ENCODE measurements around the gene PSTPIP1.

The PSTPIP1 gene

GRCh38 chr15:77032052-77032646, 37.2 kb downstream of the PSTPIP1 start:
- DNase-seq = no peak

DNA sequence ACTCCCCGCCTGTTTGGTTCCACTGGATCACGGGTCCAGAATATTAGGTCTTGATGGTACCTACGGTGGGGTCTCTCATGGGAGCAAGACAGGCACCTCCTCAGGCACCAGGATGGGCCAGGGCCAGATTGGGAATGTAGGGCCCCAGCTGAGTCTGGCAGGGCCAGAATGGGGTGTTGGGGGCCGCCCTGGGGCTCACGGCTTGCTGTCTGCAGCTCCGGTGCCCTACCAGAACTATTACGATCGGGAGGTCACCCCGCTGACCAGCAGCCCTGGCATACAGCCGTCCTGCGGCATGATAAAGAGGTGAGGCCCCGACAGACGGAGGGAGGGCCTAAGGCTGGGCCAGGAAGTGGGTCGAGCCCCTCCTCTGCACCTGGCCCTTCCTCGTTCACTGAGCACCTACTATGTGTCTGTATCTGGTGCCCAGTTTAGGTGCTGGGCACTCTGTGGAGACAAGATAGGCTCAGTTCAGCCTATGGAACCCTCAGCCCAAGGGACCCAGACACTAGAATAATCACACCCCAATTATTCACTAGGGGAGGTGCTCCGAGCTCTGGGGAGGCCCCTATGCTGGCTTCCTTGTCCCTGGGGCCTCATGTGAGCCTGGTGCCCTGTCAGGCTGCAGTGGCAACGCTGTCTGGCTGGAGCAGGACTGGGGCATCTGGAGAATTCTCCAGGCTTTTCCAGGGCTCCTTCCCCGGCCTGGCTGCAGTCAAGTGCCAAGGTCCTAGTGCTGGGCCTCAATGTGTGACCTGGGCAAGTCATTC, 37.9 kb downstream of the PSTPIP1 start:
- no peak for DNase-seq

DNA sequence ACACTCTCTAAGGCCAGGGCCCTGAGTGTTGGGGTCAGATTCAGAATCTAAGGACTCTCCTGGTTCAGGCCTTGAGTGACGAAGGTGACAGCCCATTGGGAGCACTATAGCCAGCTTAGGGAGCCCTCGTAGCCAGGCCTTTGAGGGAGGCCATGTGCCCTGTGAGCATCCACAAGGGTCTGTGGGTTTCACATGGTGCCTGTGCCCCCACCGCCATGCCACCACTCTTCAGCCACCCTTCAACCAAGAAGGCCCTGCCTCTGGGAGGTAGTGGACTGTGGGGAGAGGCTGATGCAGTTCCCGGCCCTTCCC, 38.4 kb downstream of the PSTPIP1 start:
- DNase-seq = no peak

- DNase-seq = no peak
These were observed 39.1 kb downstream of the PSTPIP1 start for GRCh38 chr15:77033729-77034671.

DNA sequence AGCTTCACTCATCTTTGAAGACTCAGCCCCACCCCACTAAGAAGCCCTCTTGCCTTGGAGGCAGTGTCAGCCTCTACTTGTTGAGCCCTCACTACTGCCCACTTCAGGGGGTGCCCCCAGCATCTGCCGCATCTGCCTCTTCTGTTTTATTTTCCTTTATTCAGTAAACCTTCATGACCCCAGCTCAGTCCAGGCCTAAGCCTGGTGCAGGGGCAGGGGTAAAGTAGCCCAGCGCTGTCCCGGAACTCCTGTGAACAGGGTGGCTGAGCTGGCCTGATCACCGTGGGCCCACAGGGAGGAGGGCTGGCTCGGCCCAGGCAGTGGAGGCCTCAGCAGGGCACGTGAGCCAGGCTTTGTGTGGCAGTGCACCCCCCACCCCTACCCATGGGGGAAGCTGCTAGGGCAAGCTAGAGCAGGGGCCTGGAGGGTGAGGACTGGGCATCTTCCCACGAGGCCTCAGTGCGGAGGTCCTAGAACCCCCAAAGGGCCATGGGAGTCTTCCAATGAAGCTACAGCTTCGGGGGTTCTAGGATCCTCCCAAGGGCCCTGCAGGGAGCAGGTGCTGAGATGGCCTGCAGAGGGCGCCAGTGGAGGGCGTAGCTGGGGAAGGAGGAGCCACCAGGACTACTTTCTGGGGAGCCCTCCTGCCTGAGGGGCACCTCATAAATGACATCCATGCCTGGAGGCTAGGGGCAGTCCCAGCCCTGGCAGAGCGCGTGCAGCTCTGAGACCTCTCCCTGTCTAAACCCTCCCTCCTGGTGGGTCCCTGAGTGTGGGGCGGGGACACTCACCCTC, 40.0 kb downstream of the PSTPIP1 start:
- no peak for DNase-seq

DNA sequence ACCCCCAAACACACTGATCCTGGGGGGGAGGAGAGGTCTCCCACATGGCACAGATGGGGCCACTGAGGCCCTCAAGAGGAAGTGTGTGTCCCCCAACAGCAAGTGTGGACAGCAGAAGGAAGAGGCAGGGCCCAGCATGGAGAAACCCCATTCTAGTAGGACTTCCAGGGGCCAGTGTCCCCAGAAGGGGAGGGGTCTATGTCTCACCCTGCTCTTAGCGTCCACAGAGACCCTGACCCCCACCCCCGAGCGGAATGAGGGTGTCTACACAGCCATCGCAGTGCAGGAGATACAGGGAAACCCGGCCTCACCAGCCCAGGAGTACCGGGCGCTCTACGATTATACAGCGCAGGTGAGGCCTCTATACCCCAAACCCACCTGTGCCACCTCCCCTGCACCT, 40.7 kb downstream of the PSTPIP1 start:
- DNase-seq = no peak

DNA sequence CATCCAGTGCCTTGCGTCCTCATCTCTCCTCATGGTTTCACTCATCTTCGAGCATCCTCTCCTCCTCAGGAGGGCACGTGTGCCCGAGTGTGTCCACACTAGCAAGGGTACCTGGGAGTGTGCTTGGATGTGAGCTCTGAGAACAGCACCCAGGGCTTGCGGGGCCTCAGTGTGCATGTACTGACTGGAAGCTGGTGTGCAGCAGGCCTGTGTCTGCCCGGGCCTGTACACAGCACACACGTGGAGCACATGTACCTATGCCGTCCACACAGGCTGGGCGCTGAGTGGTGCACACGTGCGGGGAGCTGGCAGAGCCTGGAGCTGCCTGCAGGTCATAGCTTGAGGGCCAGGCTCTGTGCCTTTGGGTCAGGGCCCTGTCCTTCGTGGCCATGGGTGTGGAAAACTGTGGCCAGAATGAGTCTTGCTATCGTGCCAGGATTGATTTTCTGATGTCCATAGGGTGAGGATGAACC, 41.1 kb downstream of the PSTPIP1 start:
- DNase-seq = no peak

DNA sequence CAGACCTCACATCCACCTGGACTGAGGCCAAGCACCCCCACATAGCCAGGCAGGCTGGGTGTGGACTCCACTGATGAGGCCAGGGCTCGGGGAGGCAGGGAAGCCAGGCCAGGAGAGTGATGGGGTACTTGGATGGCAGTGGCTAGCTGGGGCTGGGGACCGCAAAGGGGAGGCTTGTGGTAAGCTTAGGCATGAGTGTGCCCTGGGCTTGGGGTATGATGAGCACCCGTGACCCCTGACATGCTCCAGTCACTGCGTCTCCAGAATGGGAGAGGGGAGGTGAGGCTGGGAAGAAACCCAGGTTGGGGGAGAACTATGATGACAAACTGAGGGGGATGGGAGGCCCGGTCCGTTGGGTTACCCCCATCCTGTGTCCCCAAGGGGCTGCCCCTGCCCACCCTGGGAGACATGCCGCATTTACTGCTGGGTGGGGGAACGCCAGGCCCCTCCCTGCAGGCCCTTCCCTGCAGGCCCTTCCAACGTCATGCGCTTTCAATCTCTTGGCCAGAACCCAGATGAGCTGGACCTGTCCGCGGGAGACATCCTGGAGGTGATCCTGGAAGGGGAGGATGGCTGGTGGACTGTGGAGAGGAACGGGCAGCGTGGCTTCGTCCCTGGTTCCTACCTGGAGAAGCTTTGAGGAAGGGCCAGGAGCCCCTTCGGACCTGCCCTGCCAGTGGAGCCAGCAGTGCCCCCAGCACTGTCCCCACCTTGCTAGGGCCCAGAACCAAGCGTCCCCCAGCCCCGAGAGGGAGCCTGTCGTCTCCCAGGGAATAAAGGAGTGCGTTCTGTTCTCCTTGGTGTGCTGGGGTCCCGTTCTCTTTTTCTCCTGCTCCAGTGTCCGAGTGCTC, 41.8 kb downstream of the PSTPIP1 start:
- no peak for DNase-seq

DNA sequence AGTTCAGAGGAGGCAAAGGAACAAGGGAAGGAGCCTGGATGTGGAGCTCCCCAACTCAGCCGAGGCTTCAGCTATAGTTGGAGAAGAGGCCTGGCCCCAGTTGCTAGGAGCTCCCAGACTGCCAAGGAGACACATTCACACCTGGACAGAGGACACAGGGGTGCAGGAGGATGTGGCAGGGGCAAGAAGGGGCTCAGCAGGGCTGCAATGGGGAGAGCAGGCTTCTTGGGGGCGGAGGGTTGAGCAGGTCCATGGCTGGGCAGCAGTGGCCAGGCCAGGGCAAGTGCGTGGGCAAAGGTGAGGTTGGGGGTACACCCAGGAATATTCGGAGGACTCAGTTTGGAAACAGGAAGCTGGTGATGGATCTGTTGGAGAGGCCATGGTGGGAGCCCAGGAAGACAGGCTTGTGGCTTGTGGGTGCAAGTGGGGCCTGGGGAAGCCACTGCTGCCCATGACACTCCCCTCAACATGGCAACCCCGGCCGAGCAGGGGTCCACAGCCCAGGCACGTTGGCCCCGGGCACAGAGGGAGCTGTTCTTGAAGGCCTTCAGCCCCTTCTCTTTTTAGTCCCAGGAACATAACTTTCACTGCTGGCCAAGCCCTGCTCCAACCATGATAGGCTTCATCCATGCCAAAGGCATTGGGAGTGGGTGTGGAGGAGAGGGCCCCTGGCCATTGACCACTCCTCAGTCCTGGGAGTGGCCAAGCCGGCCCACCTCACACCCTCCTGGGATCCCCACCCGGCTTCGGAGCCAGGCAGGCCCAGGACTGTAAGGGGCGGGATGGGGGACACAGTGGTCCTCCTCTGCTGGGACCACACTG, 42.7 kb downstream of the PSTPIP1 start:
- no peak for DNase-seq

DNA sequence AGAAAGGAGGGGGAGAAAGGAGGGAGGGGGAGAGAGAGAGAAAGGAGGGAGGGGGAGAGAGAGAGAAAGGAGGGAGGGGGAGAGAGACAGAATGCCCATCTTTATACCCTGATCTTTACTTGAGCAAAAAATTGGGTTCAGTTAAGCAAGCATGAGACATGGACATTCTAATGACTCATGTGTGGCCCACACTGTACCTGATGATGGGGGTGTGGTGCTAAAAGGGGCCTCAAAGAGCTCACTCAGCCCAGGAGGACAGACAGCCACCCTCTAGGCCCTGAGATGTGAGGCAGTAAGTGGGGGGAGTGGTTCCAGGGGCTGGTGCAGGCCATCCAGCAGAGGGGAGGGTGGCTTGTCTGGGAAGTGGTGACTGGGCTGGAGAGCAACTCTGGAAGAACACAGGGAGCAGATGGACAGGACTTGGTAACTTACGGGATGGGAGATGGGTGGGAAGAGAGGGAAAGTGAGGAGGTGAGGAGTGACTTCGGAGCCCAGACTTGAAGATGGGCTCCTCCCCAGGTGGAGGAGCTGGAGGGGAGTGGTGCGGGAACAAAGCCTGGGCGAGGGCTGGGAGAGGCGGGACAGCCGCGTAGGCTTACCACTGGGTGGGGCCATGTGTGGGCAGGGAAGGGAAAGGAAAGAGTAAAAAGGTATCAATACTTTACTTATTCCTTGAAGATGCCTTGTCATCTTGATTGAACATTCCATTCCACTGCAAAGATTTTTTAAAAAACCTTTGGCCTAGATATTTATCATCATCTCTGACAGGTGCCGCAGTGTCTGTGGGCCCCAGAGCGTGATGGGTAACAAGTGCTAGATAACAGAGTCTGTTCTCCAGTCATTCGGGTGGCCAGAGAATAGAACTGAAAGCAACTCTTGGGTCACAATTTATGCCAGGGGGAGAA, 43.6 kb downstream of the PSTPIP1 start:
- no peak for DNase-seq

DNA sequence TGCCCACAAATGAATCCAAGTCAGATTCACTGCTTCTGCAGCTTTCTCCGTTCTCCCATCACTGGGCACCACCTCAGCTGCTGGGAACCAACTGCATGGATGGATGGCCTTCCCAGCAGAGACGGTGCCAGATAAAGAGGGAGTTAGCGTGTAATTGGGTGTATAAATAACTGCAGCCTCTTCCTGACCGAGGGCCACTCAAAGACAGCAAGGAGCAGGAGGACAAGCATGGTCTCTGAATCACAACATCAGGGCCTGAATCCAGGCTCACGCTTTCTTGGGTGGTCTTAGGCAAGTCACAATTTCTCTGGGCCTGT, 44.2 kb downstream of the PSTPIP1 start:
- no peak for DNase-seq

DNA sequence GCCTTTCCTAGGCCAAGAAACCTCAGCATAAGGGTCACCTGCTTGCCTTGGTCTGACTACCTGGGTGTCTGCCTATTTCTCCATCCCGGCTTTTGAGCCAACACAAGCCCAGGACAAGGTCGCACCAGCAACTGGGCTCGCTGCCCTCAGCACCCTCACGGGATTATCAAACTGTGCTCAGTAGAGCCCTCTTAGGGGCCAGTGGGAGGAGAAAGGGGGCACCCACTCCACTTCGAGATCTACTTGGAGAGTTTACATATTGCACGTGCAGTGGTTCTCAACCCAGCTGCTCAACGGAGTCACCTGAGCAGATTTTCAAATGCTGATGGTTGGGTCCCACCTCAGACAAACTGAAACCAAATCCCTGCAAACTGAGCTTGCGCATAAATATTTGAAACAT, 44.9 kb downstream of the PSTPIP1 start:
- DNase-seq = no peak

DNA sequence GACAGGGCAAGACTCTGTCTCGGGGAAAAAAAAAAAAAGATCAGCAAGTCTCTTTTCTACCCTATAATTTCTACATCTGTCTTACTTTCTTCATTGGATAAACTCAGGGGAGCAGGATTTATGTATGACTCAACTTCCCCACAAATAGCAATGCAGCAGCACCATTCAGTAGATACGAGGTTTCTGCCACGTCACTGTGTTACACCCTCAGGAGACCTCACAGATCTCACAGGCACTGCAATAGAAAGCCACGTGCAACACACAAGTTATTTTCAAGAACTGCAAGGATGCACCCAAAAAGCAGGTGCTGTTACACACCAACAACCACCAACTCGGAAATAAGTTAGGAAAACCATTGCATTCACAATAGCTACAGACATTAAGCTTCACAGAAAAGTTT, 45.7 kb downstream of the PSTPIP1 start:
- no peak for DNase-seq

GRCh38 chr15:77042245-77042919, 47.5 kb downstream of the PSTPIP1 start:
- no peak for DNase-seq

DNA sequence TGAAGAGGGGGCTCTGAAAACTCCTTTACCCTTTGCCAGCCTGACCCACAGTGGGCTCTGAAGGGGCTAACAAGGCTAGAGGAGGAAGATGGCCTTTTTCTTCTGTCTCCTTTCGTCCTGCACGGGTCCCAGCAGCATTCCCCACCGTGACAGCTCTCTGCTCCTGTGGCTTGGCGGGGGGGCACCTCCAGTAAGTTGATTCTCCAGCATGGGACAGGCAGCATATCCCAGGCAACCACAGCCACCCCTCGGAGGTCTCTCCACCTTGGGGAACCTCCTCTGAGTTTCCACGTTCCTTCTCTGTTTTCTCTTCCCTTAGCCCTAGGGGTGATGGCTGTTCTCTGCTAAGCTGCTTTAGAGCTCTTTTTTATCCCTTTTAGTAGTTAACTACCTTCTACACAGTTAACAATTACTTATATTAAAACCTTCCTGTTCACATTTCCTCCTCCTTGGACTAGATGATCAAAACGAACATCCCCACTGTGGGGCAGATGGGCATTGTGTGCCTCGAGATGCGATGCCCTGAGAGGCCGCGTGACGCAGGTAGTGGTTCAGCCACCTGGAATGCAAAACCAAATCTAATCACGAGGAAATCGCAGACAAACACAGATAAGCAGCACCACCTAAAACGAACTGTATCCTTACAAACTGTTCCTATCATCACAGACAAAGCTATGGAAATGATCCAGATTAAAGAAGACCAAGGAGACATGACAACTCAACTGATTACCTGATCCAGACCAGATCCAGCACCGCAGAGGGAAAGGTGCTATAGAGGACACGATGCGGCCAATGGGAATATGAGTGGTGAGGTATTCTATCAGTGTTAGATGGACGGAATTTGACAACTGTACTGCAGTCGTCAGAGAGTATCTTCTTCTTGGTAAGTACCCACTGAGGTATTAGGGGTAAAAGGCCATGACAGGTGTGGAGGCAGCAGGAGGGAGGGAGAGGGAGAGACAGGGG, 48.3 kb downstream of the PSTPIP1 start:
- no peak for DNase-seq

DNA sequence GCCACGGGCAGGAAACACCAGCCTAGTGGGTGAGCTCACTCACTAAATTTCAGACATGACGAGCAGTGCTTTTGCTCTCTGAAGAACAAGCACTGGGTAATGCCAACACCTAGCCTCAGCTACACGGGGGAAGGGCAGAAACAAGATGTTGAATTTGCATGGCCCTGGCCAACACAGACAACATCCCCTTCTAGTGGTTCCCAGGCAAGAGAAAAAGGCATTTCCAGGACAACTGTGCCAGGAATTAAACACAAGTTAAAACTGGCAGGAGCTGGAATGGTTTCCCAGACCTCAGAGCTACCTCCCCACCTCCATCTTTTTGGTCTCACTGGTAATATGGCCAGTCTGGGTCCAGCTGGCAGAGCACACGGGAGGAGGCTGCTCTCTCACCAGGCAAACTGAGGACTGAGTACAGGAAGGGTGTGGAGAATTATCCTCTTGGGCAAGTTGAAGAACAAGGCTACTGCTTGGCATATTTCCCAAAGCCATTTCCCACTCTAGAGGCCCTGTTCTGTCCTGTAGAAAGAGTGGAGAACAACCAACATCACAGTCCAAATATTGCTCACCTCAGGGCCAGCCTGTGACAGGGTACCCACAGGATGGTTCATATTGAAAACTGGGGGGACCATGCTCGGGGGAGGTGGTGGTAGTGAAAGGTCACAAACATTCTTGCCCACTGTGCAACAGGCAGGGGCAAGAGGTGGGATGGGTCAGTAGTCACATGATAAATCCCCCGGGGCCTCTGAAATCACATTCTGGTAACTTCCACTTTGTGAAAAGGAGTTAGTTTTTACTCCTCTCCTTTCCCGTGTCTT, 49.5 kb downstream of the PSTPIP1 start:
- no peak for DNase-seq

- DNase-seq = no peak
These were observed 51.1 kb downstream of the PSTPIP1 start for GRCh38 chr15:77045985-77046384.

All from NCI-H774 (cell line).